DND-41 (cell line): ENCODE results near the gene TRIM33.

ENCODE experiments used
- ATAC-seq: fragments of 200-7000 bp; cut with Tn5 transposase; 3 replicates; pipeline ENCODE4 v1.9.1; 2021; ENCODE audit warnings: low read depth; ENCODE audit not compliant: insufficient read depth
- DNase-seq: peaks from one replicate; pipeline ENCODE4 v3.0.0-alpha.2; 2020
- H2AFZ ChIP-seq: 2 replicates; pipeline ENCODE4 v1.6.0; 2012; ENCODE audit warnings: low read depth, low read length
- H3K27ac ChIP-seq: 2 replicates; pipeline ENCODE4 v1.5.1; 2012; ENCODE audit warnings: low read length, inconsistent platforms
- H3K27me3 ChIP-seq: fragments of 200-600 bp; sonication (generic); 2 replicates; pipeline ENCODE4 v1.6.0; 2012; ENCODE audit warnings: low read length, mild to moderate bottlenecking, inconsistent platforms; ENCODE audit not compliant: insufficient read depth, poor library complexity
- H3K36me3 ChIP-seq: 2 replicates; pipeline ENCODE4 v1.5.1; 2012; ENCODE audit warnings: low read length, inconsistent platforms; ENCODE audit not compliant: insufficient read depth
- H3K4me1 ChIP-seq: 2 replicates; pipeline ENCODE4 v1.5.1; 2012; ENCODE audit warnings: mild to moderate bottlenecking, low read length; ENCODE audit not compliant: insufficient read depth
- H3K4me2 ChIP-seq: 2 replicates; pipeline ENCODE4 v1.6.0; 2012; ENCODE audit warnings: mild to moderate bottlenecking, moderate library complexity, low read length, inconsistent platforms; ENCODE audit not compliant: insufficient read depth
- H3K4me3 ChIP-seq, 2 experiments: fragments of 200-600 bp in 1 of 2; shearing (Covaris generic) in 1 of 2; 2 replicates each; pipeline ENCODE4 v1.5.1; 2012 to 2016; ENCODE audit warnings: inconsistent platforms in 2 of 2, low read length in 2 of 2, mild to moderate bottlenecking in 2 of 2, low read depth in 1 of 2, moderate library complexity in 1 of 2
- H3K79me2 ChIP-seq: 2 replicates; pipeline ENCODE4 v1.6.0; 2012; ENCODE audit warnings: low read length, inconsistent platforms; ENCODE audit not compliant: insufficient read depth
- H3K9ac ChIP-seq: 2 replicates; pipeline ENCODE4 v1.6.0; 2012; ENCODE audit warnings: low read depth, mild to moderate bottlenecking, inconsistent platforms, low read length, moderate library complexity
- H3K9me3 ChIP-seq: 2 replicates; pipeline ENCODE4 v1.5.1; 2012; ENCODE audit warnings: low read length, moderate library complexity, mild to moderate bottlenecking, inconsistent platforms; ENCODE audit not compliant: insufficient read depth, severe bottlenecking
- H4K20me1 ChIP-seq: 2 replicates; pipeline ENCODE4 v1.6.0; 2012; ENCODE audit warnings: low read length; ENCODE audit not compliant: insufficient read depth
- EZH2 ChIP-seq: IDR thresholded peaks from 3 replicates; pipeline ENCODE4 v1.6.1; 2012; ENCODE audit warnings: borderline replicate concordance, low read depth, mild to moderate bottlenecking, moderate library complexity, low read length, inconsistent platforms; ENCODE audit not compliant: severe bottlenecking
- TF ChIP-seq, protein P1 (sequence below): IDR thresholded peaks from 2 replicates; pipeline ENCODE4 v1.5.1; 2012; ENCODE audit warnings: borderline replicate concordance, low read length, moderate library complexity, mild to moderate bottlenecking; ENCODE audit not compliant: poor library complexity, severe bottlenecking; ENCODE audit errors: extremely low read depth

TRIM33 gene

DNA sequence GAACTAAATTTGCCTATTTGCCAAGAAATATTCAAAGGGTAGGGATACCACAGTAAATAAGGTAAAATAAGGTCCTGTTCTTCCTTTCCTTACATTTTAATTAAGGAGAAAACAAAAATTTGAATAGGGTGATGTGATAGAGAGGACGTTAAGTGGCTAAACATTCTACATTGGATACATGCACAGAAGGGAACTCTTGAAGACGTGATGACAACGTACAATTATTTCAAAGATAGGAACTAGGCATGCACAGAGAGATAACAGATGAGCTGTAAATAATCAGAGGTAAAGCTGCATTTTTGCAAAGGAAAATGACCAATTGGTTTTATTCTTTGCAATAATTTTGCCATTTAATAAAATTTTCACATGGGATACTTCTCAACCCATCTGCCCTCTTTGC is 69.7 kb downstream of the TRIM33 start:
- no peak for DNase-seq
- H3K36me3 ChIP-seq, result peaks cover 65% of the 10 kb centered on the region
- no peak overlapping the region for H2AFZ ChIP-seq
- TF ChIP-seq, protein P1, sequence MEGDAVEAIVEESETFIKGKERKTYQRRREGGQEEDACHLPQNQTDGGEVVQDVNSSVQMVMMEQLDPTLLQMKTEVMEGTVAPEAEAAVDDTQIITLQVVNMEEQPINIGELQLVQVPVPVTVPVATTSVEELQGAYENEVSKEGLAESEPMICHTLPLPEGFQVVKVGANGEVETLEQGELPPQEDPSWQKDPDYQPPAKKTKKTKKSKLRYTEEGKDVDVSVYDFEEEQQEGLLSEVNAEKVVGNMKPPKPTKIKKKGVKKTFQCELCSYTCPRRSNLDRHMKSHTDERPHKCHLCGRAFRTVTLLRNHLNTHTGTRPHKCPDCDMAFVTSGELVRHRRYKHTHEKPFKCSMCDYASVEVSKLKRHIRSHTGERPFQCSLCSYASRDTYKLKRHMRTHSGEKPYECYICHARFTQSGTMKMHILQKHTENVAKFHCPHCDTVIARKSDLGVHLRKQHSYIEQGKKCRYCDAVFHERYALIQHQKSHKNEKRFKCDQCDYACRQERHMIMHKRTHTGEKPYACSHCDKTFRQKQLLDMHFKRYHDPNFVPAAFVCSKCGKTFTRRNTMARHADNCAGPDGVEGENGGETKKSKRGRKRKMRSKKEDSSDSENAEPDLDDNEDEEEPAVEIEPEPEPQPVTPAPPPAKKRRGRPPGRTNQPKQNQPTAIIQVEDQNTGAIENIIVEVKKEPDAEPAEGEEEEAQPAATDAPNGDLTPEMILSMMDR, result no peak
- no peak for TF ChIP-seq EZH2
- H3K4me1 ChIP-seq, result no peaks in the 10 kb centered on the region
- no peak for ATAC-seq
- H3K4me3 ChIP-seq, result no peak overlapping the region
- no peaks in the 10 kb centered on the region for H3K27me3 ChIP-seq
- no peaks in the 10 kb centered on the region for H3K9me3 ChIP-seq
- no peak overlapping the region for H3K4me2 ChIP-seq
- H4K20me1 ChIP-seq, result peaks cover 6% of the 10 kb centered on the region; the same call in 1 of the 2 replicates
- peaks cover 61% of the 10 kb centered on the region for H3K79me2 ChIP-seq
- no peak overlapping the region for H3K27ac ChIP-seq
- no peak overlapping the region for H3K9ac ChIP-seq

DNA sequence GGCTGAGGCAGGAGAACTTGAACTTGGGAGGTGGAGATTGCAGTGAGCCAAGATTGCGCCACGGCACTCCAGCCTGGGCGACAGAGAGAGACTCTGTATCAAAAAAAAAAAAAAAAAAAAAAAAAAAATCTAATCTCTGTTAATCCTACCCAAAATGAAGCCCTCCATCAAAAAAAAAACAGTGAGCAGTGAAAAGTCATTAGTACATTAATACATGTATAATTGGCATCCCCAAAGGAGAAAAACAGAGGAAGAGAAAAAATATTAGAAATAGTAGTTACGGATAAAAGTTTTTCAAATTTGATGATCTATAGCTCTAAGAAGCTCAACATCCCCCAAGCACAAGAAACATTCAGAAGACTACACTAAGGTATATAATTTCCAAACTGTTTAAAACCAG is 71.6 kb downstream of the TRIM33 start:
- H3K4me1 ChIP-seq, result no peaks in the 10 kb centered on the region
- DNase-seq (no peak), ATAC-seq (no peak)
- no peaks in the 10 kb centered on the region for H3K27me3 ChIP-seq
- H3K9ac ChIP-seq, result no peak overlapping the region
- no peak overlapping the region for H3K4me2 ChIP-seq
- no peak overlapping the region for H3K4me3 ChIP-seq
- peaks cover 3% of the 10 kb centered on the region; the same call in 1 of the 2 replicates for H4K20me1 ChIP-seq
- no peak overlapping the region for H2AFZ ChIP-seq
- no peak overlapping the region for H3K27ac ChIP-seq
- peaks cover 59% of the 10 kb centered on the region for H3K36me3 ChIP-seq
- peaks cover 63% of the 10 kb centered on the region for H3K79me2 ChIP-seq
- H3K9me3 ChIP-seq, result no peaks in the 10 kb centered on the region
- TF ChIP-seq, protein P1, result no peak
- no peak for TF ChIP-seq EZH2

DNA sequence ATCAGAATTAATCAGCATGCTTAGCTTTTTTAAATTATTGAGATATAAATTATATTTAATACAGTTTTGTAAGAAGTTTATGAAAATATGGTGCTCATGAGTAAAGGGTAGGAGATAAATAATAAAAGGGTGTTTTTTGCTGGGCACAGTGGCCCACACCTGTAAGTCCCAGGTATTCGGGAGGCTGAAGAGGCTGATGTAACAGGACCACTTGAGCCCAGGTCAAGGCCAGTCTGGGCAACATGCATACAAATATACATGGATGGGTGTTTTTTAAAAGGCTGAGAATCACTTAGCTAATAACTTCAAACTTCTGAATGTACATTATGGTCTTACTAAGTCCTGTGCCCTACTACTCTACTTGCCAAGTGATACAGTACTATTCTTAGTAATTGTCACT is 73.2 kb downstream of the TRIM33 start:
- Histone ChIP-seq H3K4me2 (no peak overlapping the region), H3K36me3 (peaks cover 52% of the 10 kb centered on the region), H2AFZ (no peak overlapping the region), H3K9me3 (no peaks in the 10 kb centered on the region), H3K27ac (no peak overlapping the region), H3K4me3 (no peak overlapping the region), H3K9ac (no peak overlapping the region), H3K79me2 (peaks cover 60% of the 10 kb centered on the region), H3K4me1 (no peaks in the 10 kb centered on the region), H3K27me3 (no peaks in the 10 kb centered on the region), H4K20me1 (peaks cover 3% of the 10 kb centered on the region; the same call in 1 of the 2 replicates)
- DNase-seq (no peak), ATAC-seq (no peak)
- TF ChIP-seq EZH2, result no peak
- TF ChIP-seq, protein P1, result no peak

DNA sequence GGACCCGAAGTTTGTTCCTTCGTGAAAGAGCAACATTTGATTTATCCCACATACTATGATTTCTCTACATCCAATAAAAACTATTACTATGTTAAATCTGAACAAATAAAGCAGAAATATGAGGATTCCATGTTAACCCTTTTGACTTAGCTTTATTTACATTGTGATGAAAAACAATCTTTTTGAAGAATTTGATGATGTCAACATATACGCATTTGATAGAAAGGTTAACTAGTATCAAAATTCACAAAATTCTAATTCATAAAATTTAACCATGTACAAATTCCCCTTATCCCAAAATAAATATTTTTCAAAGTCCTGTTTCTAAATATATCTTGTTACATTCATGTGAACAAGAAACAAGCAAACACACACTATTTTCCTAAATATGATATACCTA is 74.2 kb downstream of the TRIM33 start:
- peaks cover 3% of the 10 kb centered on the region; the same call in 1 of the 2 replicates for H4K20me1 ChIP-seq
- no peak for DNase-seq
- H2AFZ ChIP-seq, result no peak overlapping the region
- H3K27me3 ChIP-seq, result no peaks in the 10 kb centered on the region
- TF ChIP-seq, protein P1, result no peak
- H3K4me2 ChIP-seq, result no peak overlapping the region
- no peak overlapping the region for H3K9ac ChIP-seq
- no peak overlapping the region for H3K4me3 ChIP-seq
- peaks cover 58% of the 10 kb centered on the region for H3K79me2 ChIP-seq
- H3K9me3 ChIP-seq, result no peaks in the 10 kb centered on the region
- H3K27ac ChIP-seq, result no peak overlapping the region
- no peaks in the 10 kb centered on the region for H3K4me1 ChIP-seq
- no peak for ATAC-seq
- H3K36me3 ChIP-seq, result peaks cover 54% of the 10 kb centered on the region
